Testis (tissue), 5 donors: ENCODE results near the gene MRGPRX2. TPM values are rescaled to one million over a fixed set of nuclear protein-coding genes. Genes with fewer than 3 reads are reported as not detected.

Source experiments
- DNase-seq: peaks from one replicate; pipeline ENCODE4 v3.0.0-alpha.2; 2019
- H3K27ac ChIP-seq, 2 donors: fragments of 200-600 bp; sonication (generic); one replicate each; pipeline ENCODE4 v1.5.1; 2019
- H3K27me3 ChIP-seq: fragments of 200-600 bp; sonication (generic); one replicate; pipeline ENCODE4 v1.5.1; 2019
- H3K36me3 ChIP-seq: fragments of 200-600 bp; sonication (generic); one replicate; pipeline ENCODE4 v1.5.1; 2017; ENCODE audit warnings: low read depth; ENCODE audit errors: missing control alignments
- H3K4me1 ChIP-seq: fragments of 200-600 bp; sonication (generic); one replicate; pipeline ENCODE4 v1.5.1; 2019
- H3K4me3 ChIP-seq, 2 donors: fragments of 200-600 bp; sonication (generic); one replicate each; pipeline ENCODE4 v1.5.1; 2017 to 2019
- H3K9me3 ChIP-seq: fragments of 200-600 bp; sonication (generic); one replicate; pipeline ENCODE4 v1.5.1; 2017
- POLR2A ChIP-seq: fragments of 450-650 bp; IDR thresholded peaks from one replicate; pipeline ENCODE4 v1.6.1; 2017; ENCODE audit warnings: antibody characterized with exemption, mild to moderate bottlenecking, moderate library complexity
- WGBS, 2 donors: methylation state at CpG; one replicate each; pipeline ENCODE4 v1.1.5; 2018; 5-methylcytosine and 5-hydroxymethylcytosine counted together
- intact Hi-C: fragments of 100-400 bp; cut with DNase I; formaldehyde crosslinking; loops from one replicate; pipeline ENCODE4 v1.15.1; 2023; ENCODE audit warnings: low total_unique reads
- long read RNA-seq, 2 donors: transcript quantifications; one replicate each; lab custom pipeline, GENCODE V29; 2026
- polyA plus RNA-seq: library from polyadenylated mRNA; stranded (reverse); fragments of 350-450 nt; fragmentation: Illumina TruSeq; extraction: RNeasy Lipid Tissue Mini Kit (QIAGEN cat#74804); gene quantifications from one replicate; pipeline ENCODE4 v1.2.3, GENCODE V29; 2014; ENCODE audit warnings: low read depth, low replicate concordance; ENCODE audit not compliant: insufficient read depth
- total RNA-seq, 2 donors: library from RNA; depleted of rRNA; stranded (reverse); fragments of >200 nt; gene quantifications; one replicate each; pipeline ENCODE4 v1.2.3, GENCODE V29; 2016
- TF ChIP-seq, protein P1 (sequence below), 3 experiments: fragments of 450-650 bp in 2 of 3; fragments of 200-600 bp in 1 of 3; sonication (generic) in 1 of 3; IDR thresholded peaks; one replicate each; pipeline ENCODE4 v1.5.1; 2016 to 2019; ENCODE audit warnings: antibody characterized with exemption in 3 of 3, mild to moderate bottlenecking in 2 of 3, moderate library complexity in 1 of 3

The MRGPRX2 gene
- under 1 TPM in 1 of 2 donors, not detected in 1; 0.50 TPM for total RNA-seq
- polyA plus RNA-seq = not detected
- long read RNA-seq, donor 1 = 0 reads
- long read RNA-seq, donor 2 = 0 reads

DNA sequence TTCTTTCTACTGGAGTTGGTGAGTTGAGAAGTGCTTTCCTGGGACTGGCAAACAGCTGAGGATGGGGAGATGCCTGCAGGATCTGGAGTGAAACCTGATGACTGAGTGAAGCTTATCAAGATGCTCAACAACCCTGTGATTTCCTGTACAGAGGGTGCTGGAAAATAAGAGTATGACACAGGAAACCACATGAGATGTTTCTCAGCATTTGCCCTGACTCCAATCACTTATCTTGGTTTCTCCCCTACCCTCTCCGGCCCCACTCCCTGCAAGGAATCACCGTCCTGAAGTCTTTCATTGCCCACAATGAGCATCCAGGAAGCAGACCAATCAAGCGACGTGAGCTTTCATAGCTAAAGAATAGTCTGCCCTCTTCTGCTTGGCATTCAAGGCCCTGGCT lies at the start of gene MRGPRX2:
Gene MRGPRX2, minus strand, starts transcription at position 89 of the 400 bp plus-strand sequence. CDS start 4,315 bp downstream, outside the sequence.
- WGBS, 2 donors = 65 to 79% methylated on average over 4 of the region's 4 CpGs
- H3K27ac ChIP-seq = no peak within 1 kb of the TSS
- intact Hi-C loops = no loop called here
- H3K4me3 ChIP-seq = no peak within 1 kb of the TSS
- no peak for DNase-seq
- no peaks in the 10 kb centered on the region for H3K4me1 ChIP-seq
- H3K27me3 ChIP-seq = no peaks in the 10 kb centered on the region
- TF ChIP-seq, protein P1, sequence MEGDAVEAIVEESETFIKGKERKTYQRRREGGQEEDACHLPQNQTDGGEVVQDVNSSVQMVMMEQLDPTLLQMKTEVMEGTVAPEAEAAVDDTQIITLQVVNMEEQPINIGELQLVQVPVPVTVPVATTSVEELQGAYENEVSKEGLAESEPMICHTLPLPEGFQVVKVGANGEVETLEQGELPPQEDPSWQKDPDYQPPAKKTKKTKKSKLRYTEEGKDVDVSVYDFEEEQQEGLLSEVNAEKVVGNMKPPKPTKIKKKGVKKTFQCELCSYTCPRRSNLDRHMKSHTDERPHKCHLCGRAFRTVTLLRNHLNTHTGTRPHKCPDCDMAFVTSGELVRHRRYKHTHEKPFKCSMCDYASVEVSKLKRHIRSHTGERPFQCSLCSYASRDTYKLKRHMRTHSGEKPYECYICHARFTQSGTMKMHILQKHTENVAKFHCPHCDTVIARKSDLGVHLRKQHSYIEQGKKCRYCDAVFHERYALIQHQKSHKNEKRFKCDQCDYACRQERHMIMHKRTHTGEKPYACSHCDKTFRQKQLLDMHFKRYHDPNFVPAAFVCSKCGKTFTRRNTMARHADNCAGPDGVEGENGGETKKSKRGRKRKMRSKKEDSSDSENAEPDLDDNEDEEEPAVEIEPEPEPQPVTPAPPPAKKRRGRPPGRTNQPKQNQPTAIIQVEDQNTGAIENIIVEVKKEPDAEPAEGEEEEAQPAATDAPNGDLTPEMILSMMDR (IDR thresholded peaks at IDR 0.05) = no peak
- no peak for TF ChIP-seq POLR2A
- H3K36me3 ChIP-seq = no peaks in the 10 kb centered on the region
- no peaks in the 10 kb centered on the region for H3K9me3 ChIP-seq

DNA sequence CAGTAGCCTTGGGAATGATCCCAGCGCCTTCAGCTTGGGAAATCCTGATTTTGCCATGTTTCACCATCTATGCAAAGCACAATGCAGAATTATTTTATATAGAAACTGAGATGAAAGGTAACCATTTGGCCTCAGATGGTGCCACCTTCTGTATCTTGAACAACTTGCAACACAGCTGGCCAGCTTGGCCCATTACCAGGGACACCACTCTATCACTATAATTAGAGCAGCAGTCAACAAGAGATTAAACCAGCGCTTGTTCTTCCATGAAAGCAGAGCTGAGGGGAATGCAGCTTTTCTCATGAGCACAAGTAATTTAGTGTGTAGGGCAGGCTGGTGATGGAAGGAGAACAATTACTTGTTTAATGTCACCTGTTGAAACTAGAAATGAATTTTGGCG lies 49.8 kb upstream of the MRGPRX2 start:
- no peaks in the 10 kb centered on the region for H3K4me1 ChIP-seq
- WGBS, 2 donors = 66 to 70% methylated on average over 3 of the region's 3 CpGs
- H3K4me3 ChIP-seq = no peak overlapping the region
- H3K27me3 ChIP-seq = no peaks in the 10 kb centered on the region
- intact Hi-C loops = no loop called here
- H3K27ac ChIP-seq = no peak overlapping the region
- H3K36me3 ChIP-seq = no peaks in the 10 kb centered on the region
- TF ChIP-seq POLR2A = no peak
- TF ChIP-seq, protein P1 (IDR thresholded peaks at IDR 0.05) = no peak
- peak; percentile 44 for DNase-seq
- H3K9me3 ChIP-seq = no peaks in the 10 kb centered on the region

DNA sequence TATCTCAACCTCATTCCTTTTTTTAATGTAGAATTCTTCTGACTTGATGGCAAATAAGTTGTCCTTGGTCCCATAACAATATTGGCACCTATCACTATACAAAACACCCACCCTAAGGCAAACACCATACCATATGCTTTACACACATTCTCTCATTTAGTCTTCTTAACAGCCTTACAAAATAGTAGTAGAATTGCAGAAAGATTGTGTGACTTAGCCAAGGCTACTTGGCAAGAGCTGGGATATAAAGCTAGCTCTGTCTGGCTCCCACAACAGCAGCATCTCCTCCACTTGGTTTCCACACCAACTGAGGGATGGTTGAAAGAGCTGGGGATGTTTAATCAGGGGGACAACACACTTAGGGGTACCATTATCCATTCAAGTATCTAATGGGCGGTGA lies 46.6 kb upstream of the MRGPRX2 start:
- intact Hi-C loops = no loop called here
- Histone ChIP-seq H3K27me3 (no peaks in the 10 kb centered on the region), H3K9me3 (no peaks in the 10 kb centered on the region), H3K27ac (no peak overlapping the region), H3K4me3 (no peak overlapping the region), H3K4me1 (no peaks in the 10 kb centered on the region), H3K36me3 (no peaks in the 10 kb centered on the region)
- no peak for TF ChIP-seq POLR2A
- TF ChIP-seq, protein P1 (IDR thresholded peaks at IDR 0.05) = no peak
- WGBS, 2 donors = 93 to 95% methylated on average over 1 of the region's 1 CpG
- DNase-seq = no peak

DNA sequence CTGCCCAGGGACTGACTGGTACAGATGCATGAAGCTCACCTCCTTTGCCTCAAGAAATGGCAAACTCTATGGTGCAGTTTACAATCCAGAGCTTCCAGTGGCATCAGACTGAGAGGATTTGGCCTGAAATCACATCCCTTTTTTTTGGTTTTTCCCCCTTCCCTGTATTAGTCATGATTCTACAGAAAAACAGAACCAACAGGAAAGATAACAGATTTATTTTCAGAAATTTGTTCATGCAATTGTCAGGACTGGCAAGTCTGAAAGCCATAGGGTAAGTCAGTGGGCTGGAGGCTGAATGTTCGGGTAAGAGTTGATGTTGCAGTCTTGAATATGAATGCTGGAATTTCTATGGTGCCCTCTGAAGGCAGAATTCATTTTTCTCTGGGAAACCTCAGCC lies 44.5 kb upstream of the MRGPRX2 start:
- H3K9me3 ChIP-seq = no peaks in the 10 kb centered on the region
- TF ChIP-seq, protein P1 (IDR thresholded peaks at IDR 0.05) = no peak
- no peak for TF ChIP-seq POLR2A
- no peaks in the 10 kb centered on the region for H3K4me1 ChIP-seq
- H3K27me3 ChIP-seq = no peaks in the 10 kb centered on the region
- no peaks in the 10 kb centered on the region for H3K36me3 ChIP-seq
- intact Hi-C loops = no loop called here
- no peak overlapping the region for H3K27ac ChIP-seq
- no peak overlapping the region for H3K4me3 ChIP-seq
- 82 to 86% methylated on average over 1 of the region's 1 CpG for WGBS, 2 donors
- no peak for DNase-seq

DNA sequence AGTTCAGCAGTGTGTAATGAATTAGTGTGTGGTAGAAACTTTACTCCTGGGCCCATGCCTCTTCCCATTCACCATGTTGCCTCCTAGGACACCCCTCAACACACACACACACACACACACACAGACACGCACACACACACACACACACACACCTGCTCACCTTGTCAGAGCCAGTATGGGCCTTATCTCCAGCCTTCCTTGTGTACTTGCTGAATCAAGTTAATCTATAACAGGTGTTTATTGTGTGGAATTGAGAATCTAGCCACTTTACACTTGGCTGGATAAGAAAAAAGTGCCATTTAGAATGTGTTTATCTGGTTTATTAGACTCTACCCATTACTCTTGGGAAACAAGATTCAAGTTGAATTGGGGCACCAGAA lies 42.0 kb upstream of the MRGPRX2 start:
- H3K27me3 ChIP-seq = no peaks in the 10 kb centered on the region
- no peaks in the 10 kb centered on the region for H3K9me3 ChIP-seq
- H3K27ac ChIP-seq = no peak overlapping the region
- intact Hi-C loops = no loop called here
- no peak for DNase-seq
- no peaks in the 10 kb centered on the region for H3K36me3 ChIP-seq
- no peak overlapping the region for H3K4me3 ChIP-seq
- no peaks in the 10 kb centered on the region for H3K4me1 ChIP-seq
- TF ChIP-seq, protein P1 (IDR thresholded peaks at IDR 0.05) = no peak
- no peak for TF ChIP-seq POLR2A
- 85 to 92% methylated on average over 1 of the region's 1 CpG for WGBS, 2 donors
